GM18517 (cell line): Measurements from ENCODE around the gene FIG4.
"Not testable (repeated sequence)": the region's sequence is repeated elsewhere in the genome, so short reads cannot be mapped to it uniquely, and the experiment has no call there.

Experiments
- ATAC-seq: cut with Tn5 transposase; IDR thresholded peaks from one replicate; pipeline ENCODE4 v1.9.1; 2021; ENCODE audit warnings: mild to moderate bottlenecking, moderate library complexity; ENCODE audit not compliant: unreplicated experiment

FIG4 gene

GRCh38 chr6:109701774-109702173 lies 10.7 kb downstream of the FIG4 start:
- no peak for ATAC-seq

- no peak for ATAC-seq
Observed at GRCh38 chr6:109702791-109703190, 11.7 kb downstream of the FIG4 start.

GRCh38 chr6:109705258-109705657 lies 14.2 kb downstream of the FIG4 start:
- ATAC-seq: peak; percentile 90

- ATAC-seq: no peak
Observed at GRCh38 chr6:109706513-109706912, 15.4 kb downstream of the FIG4 start.

GRCh38 chr6:109708099-109708498 lies 17.0 kb downstream of the FIG4 start:
- not testable (repeated sequence) for ATAC-seq

- ATAC-seq: no peak
Observed at GRCh38 chr6:109713097-109713496, 22.0 kb downstream of the FIG4 start.

- no peak for ATAC-seq
Observed at GRCh38 chr6:109714166-109714565, 23.1 kb downstream of the FIG4 start.

- ATAC-seq: no peak
Observed at GRCh38 chr6:109714611-109715010, 23.5 kb downstream of the FIG4 start.

GRCh38 chr6:109715616-109716015 lies 24.5 kb downstream of the FIG4 start:
- no peak for ATAC-seq

- no peak for ATAC-seq
Observed at GRCh38 chr6:109717971-109718370, 26.9 kb downstream of the FIG4 start.

- no peak for ATAC-seq
Observed at GRCh38 chr6:109718991-109719390, 27.9 kb downstream of the FIG4 start.

GRCh38 chr6:109720311-109720710 lies 29.2 kb downstream of the FIG4 start:
- no peak for ATAC-seq

GRCh38 chr6:109722011-109722410 lies 30.9 kb downstream of the FIG4 start:
- no peak for ATAC-seq

- no peak for ATAC-seq
Observed at GRCh38 chr6:109722564-109723254, 31.6 kb downstream of the FIG4 start.

GRCh38 chr6:109725250-109725649 lies 34.2 kb downstream of the FIG4 start:
- ATAC-seq: not testable (repeated sequence)

GRCh38 chr6:109736273-109737025 lies 45.4 kb downstream of the FIG4 start:
- no peak for ATAC-seq

GRCh38 chr6:109738255-109738654 lies 47.2 kb downstream of the FIG4 start:
- ATAC-seq: no peak

GRCh38 chr6:109738667-109739066 lies 47.6 kb downstream of the FIG4 start:
- ATAC-seq: no peak

GRCh38 chr6:109739686-109740085 lies 48.6 kb downstream of the FIG4 start:
- no peak for ATAC-seq

- ATAC-seq: no peak
Observed at GRCh38 chr6:109740787-109741186, 49.7 kb downstream of the FIG4 start.

- ATAC-seq: no peak
Observed at GRCh38 chr6:109743739-109744138, 52.6 kb downstream of the FIG4 start.

- ATAC-seq: not testable (repeated sequence)
Observed at GRCh38 chr6:109744779-109745178, 53.7 kb downstream of the FIG4 start.
